GM21786 (cell line): ENCODE results near the gene NEDD9.
A peak's percentile ranks its signal among the peaks of the same experiment; 100 is the strongest.

Experiments used
- ATAC-seq: cut with Tn5 transposase; IDR thresholded peaks from one replicate; pipeline ENCODE4 v1.9.1; 2021; ENCODE audit not compliant: unreplicated experiment

Gene NEDD9

GRCh38 chr6:11218538-11219399, 13.7 kb downstream of the NEDD9 start:
- ATAC-seq, result no peak

- ATAC-seq, result no peak
Observed at GRCh38 chr6:11218102-11218442, 14.4 kb downstream of the NEDD9 start.

- ATAC-seq, result peak; percentile 51
Observed at GRCh38 chr6:11217360-11218101, 14.9 kb downstream of the NEDD9 start.

GRCh38 chr6:11215773-11216172, 16.7 kb downstream of the NEDD9 start:
- no peak for ATAC-seq

GRCh38 chr6:11214901-11215300, 17.6 kb downstream of the NEDD9 start:
- no peak for ATAC-seq

- no peak for ATAC-seq
Observed at GRCh38 chr6:11214084-11214833, 18.2 kb downstream of the NEDD9 start.

GRCh38 chr6:11213422-11214021, 18.9 kb downstream of the NEDD9 start:
- ATAC-seq, result no peak

- no peak for ATAC-seq
Observed at GRCh38 chr6:11212664-11213063, 19.8 kb downstream of the NEDD9 start.

- ATAC-seq, result no peak
Observed at GRCh38 chr6:11211254-11211653, 21.2 kb downstream of the NEDD9 start.

GRCh38 chr6:11210386-11211138, 21.9 kb downstream of the NEDD9 start:
- ATAC-seq, result no peak

GRCh38 chr6:11209906-11210305, 22.6 kb downstream of the NEDD9 start:
- ATAC-seq, result no peak

- ATAC-seq, result no peak
Observed at GRCh38 chr6:11209369-11209768, 23.1 kb downstream of the NEDD9 start.

GRCh38 chr6:11208854-11209253, 23.6 kb downstream of the NEDD9 start:
- no peak for ATAC-seq

- no peak for ATAC-seq
Observed at GRCh38 chr6:11208267-11208666, 24.2 kb downstream of the NEDD9 start.

- no peak for ATAC-seq
Observed at GRCh38 chr6:11207199-11207968, 25.1 kb downstream of the NEDD9 start.

GRCh38 chr6:11206576-11206975, 25.9 kb downstream of the NEDD9 start:
- ATAC-seq, result no peak

- no peak for ATAC-seq
Observed at GRCh38 chr6:11204794-11205366, 27.6 kb downstream of the NEDD9 start.

GRCh38 chr6:11204005-11204399, 28.5 kb downstream of the NEDD9 start:
- no peak for ATAC-seq

GRCh38 chr6:11203306-11204004, 29.0 kb downstream of the NEDD9 start:
- ATAC-seq, result no peak
